Right lobe of liver (tissue), 6 donors: ENCODE data around the gene CDC20. TPM values are rescaled to one million over a fixed set of nuclear protein-coding genes. Genes with fewer than 3 reads are reported as not detected.
"Not testable (repeated sequence)": the region's sequence is repeated elsewhere in the genome, so short reads cannot be mapped to it uniquely, and the experiment has no call there.

ENCODE experiments used
- ATAC-seq, 4 donors: fragments of 200-7000 bp; cut with Tn5 transposase; one replicate each; pipeline ENCODE4 v1.9.1; 2020; ENCODE audit warnings: mild to moderate bottlenecking in 4 of 4, moderate library complexity in 4 of 4
- DNase-seq, 3 donors: peaks; one replicate each; pipeline ENCODE4 v3.0.0-alpha.2; 2020
- H3K27ac ChIP-seq, 3 donors: fragments of 200-600 bp; one replicate each; pipeline ENCODE4 v1.8.0; 2022
- H3K27me3 ChIP-seq, 2 donors: fragments of 200-600 bp; one replicate each; pipeline ENCODE4 v1.8.0; 2022
- H3K36me3 ChIP-seq, 4 donors: fragments of 200-600 bp; sonication (generic) in 1 of 4; one replicate each; pipeline versions ENCODE4 v1.5.1 to v1.8.0; 2017 to 2022; ENCODE audit warnings: control low read depth in 1 of 4
- H3K4me1 ChIP-seq, 4 donors: fragments of 200-600 bp; sonication (generic) in 1 of 4; one replicate each; pipeline versions ENCODE4 v1.5.1 to v1.8.0; 2017 to 2022; ENCODE audit warnings: control low read depth in 1 of 4
- H3K4me3 ChIP-seq, 3 donors: fragments of 200-600 bp; one replicate each; pipeline ENCODE4 v1.8.0; 2022
- H3K9me3 ChIP-seq, 4 donors: fragments of 200-600 bp; sonication (generic) in 1 of 4; one replicate each; pipeline versions ENCODE4 v1.5.1 to v1.8.0; 2017 to 2022; ENCODE audit warnings: control low read depth in 1 of 4
- POLR2A ChIP-seq: fragments of 450-650 bp; IDR thresholded peaks from one replicate; pipeline ENCODE4 v1.6.1; 2017; ENCODE audit warnings: antibody characterized with exemption, mild to moderate bottlenecking
- WGBS: methylation state at CpG from one replicate; pipeline ENCODE4 v1.1.6; 2018; ENCODE audit warnings: low coverage, low lambda C conversion rate; ENCODE audit not compliant: insufficient coverage; ENCODE audit errors: missing lambda C conversion rate; 5-methylcytosine and 5-hydroxymethylcytosine counted together
- intact Hi-C, 2 donors: fragments of 100-400 bp; cut with DNase I; formaldehyde crosslinking; loops; one replicate each; pipeline versions ENCODE4 v1.11.2 to v1.14.1; 2022
- total RNA-seq, 6 experiments: library from RNA; depleted of rRNA in 2 of 6; stranded (reverse); fragments of >200 nt in 2 of 6; fragmentation: NEBNext Ultra II Directional in 3 of 6; extraction: Animal tissue kit (Norgen Biotek cat#: 25700) in 3 of 6; gene quantifications; one replicate each; pipeline versions ENCODE4 v1.1.0 to v1.2.4, GENCODE V29; 2016 to 2023
- TF ChIP-seq, protein P1 (sequence below), 4 donors: fragments of 200-600 bp in 3 of 4; fragments of 450-650 bp in 1 of 4; IDR thresholded peaks; one replicate each; pipeline versions ENCODE4 v1.5.1 to v1.8.0; 2016 to 2022; ENCODE audit warnings: antibody characterized with exemption in 4 of 4, mild to moderate bottlenecking in 2 of 4
- donor health status: DM: no; HTN: yes; CAD: no.
- donor health status: DM: no; HTN: no; CAD: no.
- donor health status: DM: no; HTN: no; CAD: no.
- donor health status: DM: no; HTN: yes; CAD: no.
- donor health status: DM: no; HTN: yes; CAD: no.

The CDC20 gene
- total RNA-seq, 6 experiments from 2014 or later = 0.49 to 5.3 (median 2.3) TPM; not detected in 1

DNA sequence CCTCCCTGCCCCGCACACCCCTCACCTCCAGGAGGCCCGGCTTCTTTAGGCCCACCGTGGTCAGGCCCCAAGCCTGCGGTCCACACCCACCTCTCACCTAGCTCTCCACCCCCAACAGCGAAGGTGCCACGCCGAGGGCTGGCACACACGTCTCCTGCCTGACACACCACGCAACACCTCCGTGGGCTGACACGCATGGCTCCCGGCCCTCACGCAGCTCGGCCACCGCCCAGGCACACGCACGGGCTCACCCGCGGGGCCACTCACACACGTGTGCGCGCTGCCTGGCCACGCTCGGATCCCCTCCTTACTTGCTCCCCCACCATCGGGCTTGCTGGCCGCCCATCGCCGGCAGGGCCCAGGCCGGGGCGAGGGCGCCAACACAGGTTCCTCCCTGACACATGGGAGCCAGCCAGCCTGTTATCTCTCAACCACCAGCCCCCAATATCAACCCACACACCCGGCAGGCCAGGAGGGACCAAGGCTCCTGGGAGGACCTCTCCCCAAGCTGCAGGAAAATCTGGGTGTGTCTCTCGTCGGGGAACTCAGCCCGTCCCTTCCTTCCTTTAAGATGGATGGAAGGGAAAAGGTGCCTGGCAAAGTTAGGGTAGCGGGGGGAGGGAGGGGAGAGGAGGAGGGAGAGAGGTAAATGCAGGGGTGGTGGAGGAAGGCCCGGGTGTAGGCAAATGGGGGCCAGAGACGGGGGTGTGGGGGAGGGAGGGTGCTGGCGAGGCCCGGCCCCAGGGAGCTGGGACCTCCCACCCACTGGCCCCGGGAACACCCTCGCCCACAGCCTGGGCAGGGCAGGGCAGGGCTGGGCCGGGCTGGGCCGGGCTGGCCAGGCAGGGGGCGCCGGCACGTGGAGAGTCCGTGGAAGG, 8.5 kb downstream of the CDC20 start:
- TF ChIP-seq, protein P1, sequence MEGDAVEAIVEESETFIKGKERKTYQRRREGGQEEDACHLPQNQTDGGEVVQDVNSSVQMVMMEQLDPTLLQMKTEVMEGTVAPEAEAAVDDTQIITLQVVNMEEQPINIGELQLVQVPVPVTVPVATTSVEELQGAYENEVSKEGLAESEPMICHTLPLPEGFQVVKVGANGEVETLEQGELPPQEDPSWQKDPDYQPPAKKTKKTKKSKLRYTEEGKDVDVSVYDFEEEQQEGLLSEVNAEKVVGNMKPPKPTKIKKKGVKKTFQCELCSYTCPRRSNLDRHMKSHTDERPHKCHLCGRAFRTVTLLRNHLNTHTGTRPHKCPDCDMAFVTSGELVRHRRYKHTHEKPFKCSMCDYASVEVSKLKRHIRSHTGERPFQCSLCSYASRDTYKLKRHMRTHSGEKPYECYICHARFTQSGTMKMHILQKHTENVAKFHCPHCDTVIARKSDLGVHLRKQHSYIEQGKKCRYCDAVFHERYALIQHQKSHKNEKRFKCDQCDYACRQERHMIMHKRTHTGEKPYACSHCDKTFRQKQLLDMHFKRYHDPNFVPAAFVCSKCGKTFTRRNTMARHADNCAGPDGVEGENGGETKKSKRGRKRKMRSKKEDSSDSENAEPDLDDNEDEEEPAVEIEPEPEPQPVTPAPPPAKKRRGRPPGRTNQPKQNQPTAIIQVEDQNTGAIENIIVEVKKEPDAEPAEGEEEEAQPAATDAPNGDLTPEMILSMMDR (IDR thresholded peaks at IDR 0.05) = peak in 1 of 4 donors; percentile 3
- TF ChIP-seq POLR2A = no peak
- H3K4me1 ChIP-seq = peaks cover 0 to 16% (median 7%) of the 10 kb centered on the region in 4 donors
- peak overlapping the region; percentile 70 to 87 (median 71) for H3K4me3 ChIP-seq
- H3K27ac ChIP-seq = peak overlapping the region; percentile 67 to 90 (median 80)
- intact Hi-C loops = no loop called here
- peaks cover 0 to 28% (median 11%) of the 10 kb centered on the region in 4 donors for H3K36me3 ChIP-seq
- ATAC-seq = peak; percentile 58 to 73 (median 68)
- no peaks in the 10 kb centered on the region for H3K9me3 ChIP-seq
- H3K27me3 ChIP-seq = no peaks in the 10 kb centered on the region
- DNase-seq = peak in 2 of 3 donors; percentile 43 to 66
- WGBS = 0% methylated on average over 11 of the region's 48 CpGs

DNA sequence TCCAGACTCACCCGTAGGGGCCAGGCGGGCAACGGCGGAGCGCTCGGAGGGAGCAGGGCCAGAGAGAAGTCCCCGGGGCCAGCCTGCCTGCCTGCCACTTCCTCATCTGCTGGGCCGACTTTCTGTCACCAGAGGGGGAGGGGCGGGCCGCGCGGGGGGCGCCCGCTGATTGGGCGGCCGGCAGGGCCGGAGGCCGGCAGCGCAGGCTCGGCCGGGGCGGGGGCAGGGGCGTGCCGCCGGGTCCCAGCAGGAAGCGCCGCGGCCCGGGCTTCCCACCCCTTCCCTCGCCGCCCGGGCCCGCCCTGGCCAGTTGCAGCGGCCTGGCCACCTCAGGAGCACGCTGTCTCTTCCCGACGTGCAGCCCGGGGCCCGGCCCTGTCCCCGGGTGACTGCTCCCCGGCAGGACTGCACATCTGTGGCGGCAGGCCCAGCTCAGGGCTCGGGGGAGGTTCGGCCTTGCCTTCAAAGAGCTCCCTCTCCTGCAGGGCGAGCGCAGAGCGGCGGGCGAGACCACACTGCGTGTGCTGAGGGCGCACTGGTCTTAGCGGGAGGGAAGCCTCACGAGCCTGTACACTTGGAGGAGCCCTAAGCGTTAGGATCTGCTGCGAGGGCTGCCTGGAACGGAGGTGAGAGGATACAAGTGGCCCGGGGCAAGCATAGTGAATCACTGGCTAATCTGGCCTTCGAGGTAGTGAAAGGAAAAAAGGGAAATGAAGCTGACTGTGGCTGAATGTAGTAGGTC, 9.3 kb downstream of the CDC20 start, which contains the start of gene ELOVL1:
Gene ELOVL1 (minus strand): TSS at position 108 of the 742 bp plus-strand sequence. CDS start 2,402 bp downstream, outside the sequence.
- Histone ChIP-seq H3K4me1 (peaks cover 0 to 22% (median 7%) of the 10 kb centered on the region in 4 donors), H3K4me3 (peak within 1 kb of the TSS; percentile 70 to 87 (median 71)), H3K27ac (peak within 1 kb of the TSS; percentile 67 to 90 (median 80)), H3K36me3 (peaks cover 0 to 23% (median 8%) of the 10 kb centered on the region in 4 donors), H3K9me3 (no peaks in the 10 kb centered on the region), H3K27me3 (no peaks in the 10 kb centered on the region)
- 0% methylated on average over 18 of the region's 58 CpGs for WGBS
- TF ChIP-seq, protein P1 (IDR thresholded peaks at IDR 0.05) = peak in 1 of 4 donors; percentile 15
- TF ChIP-seq POLR2A = peak; percentile 89
- peak; percentile 95 to 96 (median 96) for DNase-seq
- ATAC-seq = peak; percentile 90 to 97 (median 94)
- intact Hi-C loops = no loop called here

DNA sequence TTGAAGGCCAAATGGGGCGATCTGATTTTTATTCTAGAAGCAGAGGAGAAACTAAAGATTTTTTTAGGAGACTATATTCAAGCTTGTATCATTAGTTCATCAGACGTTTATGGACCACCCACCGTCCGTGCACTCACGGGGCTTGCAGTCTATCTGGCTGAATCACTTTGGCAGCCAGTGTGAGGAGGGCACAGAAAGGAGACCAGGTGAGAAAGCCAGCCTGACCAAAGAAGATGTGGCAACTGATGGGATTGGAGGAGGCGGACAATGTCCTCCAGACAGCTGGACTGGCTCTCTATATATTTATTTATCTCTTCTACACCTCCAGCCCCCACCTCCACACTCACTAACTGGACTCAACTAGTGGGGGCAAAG, 9.9 kb downstream of the CDC20 start:
- ATAC-seq = no peak
- Histone ChIP-seq H3K9me3 (no peaks in the 10 kb centered on the region), H3K36me3 (peaks cover 0 to 17% (median 6%) of the 10 kb centered on the region in 4 donors), H3K4me1 (peaks cover 0 to 27% (median 7%) of the 10 kb centered on the region in 4 donors), H3K4me3 (peak overlapping the region; percentile 63 to 87 (median 71)), H3K27me3 (no peaks in the 10 kb centered on the region), H3K27ac (peak overlapping the region; percentile 61 to 80 (median 66))
- intact Hi-C loops = no loop called here
- WGBS = 24% methylated on average over 6 of the region's 6 CpGs
- no peak for TF ChIP-seq POLR2A
- TF ChIP-seq, protein P1 (IDR thresholded peaks at IDR 0.05) = no peak
- DNase-seq = no peak

DNA sequence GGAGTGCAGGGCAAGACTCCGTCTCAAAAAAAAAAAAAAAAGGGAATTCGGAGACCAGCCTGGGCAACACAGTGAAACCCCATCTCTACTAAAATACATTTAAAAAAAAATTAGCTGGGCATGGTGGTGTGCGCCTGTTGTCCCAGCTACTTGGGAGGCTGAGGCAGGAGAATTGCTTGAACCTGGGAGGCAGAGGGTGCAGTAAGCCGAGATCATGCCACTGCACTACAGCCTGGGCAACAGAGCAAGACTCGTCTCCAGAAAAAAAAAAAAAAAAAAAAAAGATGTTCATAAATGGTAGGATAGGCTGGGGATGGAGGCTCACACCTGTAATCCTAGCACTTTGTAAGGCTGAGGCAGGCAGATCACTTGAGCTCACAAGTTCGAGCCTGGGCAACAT, 11.0 kb downstream of the CDC20 start:
- peaks cover 0 to 31% (median 7%) of the 10 kb centered on the region in 4 donors for H3K4me1 ChIP-seq
- intact Hi-C loops = not testable (repeated sequence)

More for the DNA sequence above, 11.0 kb downstream of the CDC20 start:
- H3K36me3 ChIP-seq, DNase-seq, H3K27ac ChIP-seq, ATAC-seq, H3K27me3 ChIP-seq, H3K9me3 ChIP-seq, H3K4me3 ChIP-seq: not testable (repeated sequence)
- 95% methylated on average over 4 of the region's 6 CpGs for WGBS
